Measurements from ENCODE around the gene TGM3. TPM values are rescaled to one million over a fixed set of nuclear protein-coding genes. Genes with fewer than 3 reads are reported as not detected.

The TGM3 gene
- total and polyA plus RNA-seq, 2 donors (not counting 1 experiment from before 2014, with no cell fraction given) = under 0.01 TPM; not detected in 1

GRCh38 chr20:2385026-2385425, 89.2 kb downstream of the TGM3 start:
- Histone ChIP-seq H3K27ac (ENCODE audit: insufficient read depth, low read length) (no peak overlapping the region), H3K79me2 (ENCODE audit: control insufficient read depth, insufficient read depth, low read length) (no peaks in the 10 kb centered on the region), H3K4me3 (replicated peaks in 1 of 4; ENCODE audit: control extremely low read depth in 1 of 4, insufficient read depth in 1 of 4, low read depth in 3 of 4, low read length in 4 of 4) (no peak overlapping the region), H3K36me3 (ENCODE audit: control insufficient read depth, insufficient read depth, low read length) (no peaks in the 10 kb centered on the region), H3K9ac (ENCODE audit: insufficient read depth, low read length) (no peak overlapping the region), H3K27me3 (ENCODE audit: control insufficient read depth, insufficient read depth, low read length) (no peaks in the 10 kb centered on the region), H2AFZ (ENCODE audit: low read length) (no peak overlapping the region), H3K4me1 (ENCODE audit: control insufficient read depth, extremely low read depth, insufficient read depth, low read length) (no peaks in the 10 kb centered on the region), H3K4me2 (ENCODE audit: extremely low read depth, insufficient read depth, low read length) (no peak overlapping the region), H4K20me1 (ENCODE audit: control insufficient read depth, extremely low read depth, insufficient read depth, low read length) (no peaks in the 10 kb centered on the region), H3K9me3 (ENCODE audit: control insufficient read depth, insufficient read depth, low read depth, low read length) (no peaks in the 10 kb centered on the region)
- peak in 1 of 2 donors; percentile 52 for DNase-seq (ENCODE audit: low read depth in 2 of 2)
- no peak for TF ChIP-seq EZH2 (IDR thresholded peaks at IDR 0.05; ENCODE audit: low read length, missing control alignments)
- TF ChIP-seq CTCF (conservative IDR thresholded peaks at IDR 0.05 in 1 of 2, IDR thresholded peaks at IDR 0.05 in 1 of 2; ENCODE audit: low read depth in 1 of 2, low read length in 2 of 2) = no peak

- H3K9ac ChIP-seq (ENCODE audit: insufficient read depth, low read length) = no peak overlapping the region
- peak in 1 of 2 donors; percentile 18 for DNase-seq (ENCODE audit: low read depth in 2 of 2)
- no peak overlapping the region for H2AFZ ChIP-seq (ENCODE audit: low read length)
- TF ChIP-seq CTCF (conservative IDR thresholded peaks at IDR 0.05 in 1 of 2, IDR thresholded peaks at IDR 0.05 in 1 of 2; ENCODE audit: low read depth in 1 of 2, low read length in 2 of 2) (no peak), EZH2 (IDR thresholded peaks at IDR 0.05; ENCODE audit: low read length, missing control alignments) (no peak)
- no peaks in the 10 kb centered on the region for H3K4me1 ChIP-seq (ENCODE audit: control insufficient read depth, extremely low read depth, insufficient read depth, low read length)
- H3K27ac ChIP-seq (ENCODE audit: insufficient read depth, low read length) = no peak overlapping the region
- no peaks in the 10 kb centered on the region for H4K20me1 ChIP-seq (ENCODE audit: control insufficient read depth, extremely low read depth, insufficient read depth, low read length)
- no peaks in the 10 kb centered on the region for H3K79me2 ChIP-seq (ENCODE audit: control insufficient read depth, insufficient read depth, low read length)
- H3K4me2 ChIP-seq (ENCODE audit: extremely low read depth, insufficient read depth, low read length) = no peak overlapping the region
- no peaks in the 10 kb centered on the region for H3K9me3 ChIP-seq (ENCODE audit: control insufficient read depth, insufficient read depth, low read depth, low read length)
- H3K27me3 ChIP-seq (ENCODE audit: control insufficient read depth, insufficient read depth, low read length) = no peaks in the 10 kb centered on the region
- no peak overlapping the region for H3K4me3 ChIP-seq (replicated peaks in 1 of 4; ENCODE audit: control extremely low read depth in 1 of 4, insufficient read depth in 1 of 4, low read depth in 3 of 4, low read length in 4 of 4)
- no peaks in the 10 kb centered on the region for H3K36me3 ChIP-seq (ENCODE audit: control insufficient read depth, insufficient read depth, low read length)
Measured at GRCh38 chr20:2385496-2385895, 89.7 kb downstream of the TGM3 start.

DNA sequence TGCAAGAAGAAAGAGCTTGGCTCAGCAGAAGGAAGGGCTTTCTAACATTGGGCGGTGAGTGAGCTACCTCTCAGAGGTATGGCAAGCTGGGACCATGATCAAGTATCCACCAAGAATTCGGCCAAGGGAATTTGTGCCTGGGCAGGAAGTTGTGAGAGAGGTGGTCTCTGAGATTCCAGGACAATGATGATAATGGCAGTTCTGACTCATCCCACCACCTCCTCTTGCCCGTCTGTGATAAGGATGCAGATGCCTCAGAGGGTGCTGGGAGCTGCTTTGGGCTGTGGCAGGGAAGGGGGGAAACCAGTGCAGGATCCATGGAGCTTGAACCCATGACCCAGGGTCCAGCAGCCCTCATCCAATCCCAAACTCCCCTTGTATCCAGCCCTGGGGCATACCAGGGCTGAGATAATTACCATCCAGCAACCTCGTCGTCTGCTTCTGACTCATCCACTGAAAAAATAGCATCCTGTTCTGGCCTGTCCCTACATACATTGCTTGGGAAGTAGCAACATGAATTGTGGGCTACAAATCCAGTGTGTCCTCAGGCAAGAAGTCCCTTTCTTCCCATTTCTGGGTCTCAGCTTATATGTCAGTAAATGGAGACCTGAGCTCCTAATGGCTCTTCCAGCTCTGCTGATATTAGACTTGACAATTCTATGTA, 90.8 kb downstream of the TGM3 start:
- H3K27ac ChIP-seq (ENCODE audit: insufficient read depth, low read length) = no peak overlapping the region
- DNase-seq (ENCODE audit: low read depth in 2 of 2) = peak in 1 of 2 donors; percentile 87
- no peaks in the 10 kb centered on the region for H3K4me1 ChIP-seq (ENCODE audit: control insufficient read depth, extremely low read depth, insufficient read depth, low read length)
- no peaks in the 10 kb centered on the region for H3K9me3 ChIP-seq (ENCODE audit: control insufficient read depth, insufficient read depth, low read depth, low read length)
- H4K20me1 ChIP-seq (ENCODE audit: control insufficient read depth, extremely low read depth, insufficient read depth, low read length) = no peaks in the 10 kb centered on the region
- H3K27me3 ChIP-seq (ENCODE audit: control insufficient read depth, insufficient read depth, low read length) = no peaks in the 10 kb centered on the region
- no peak overlapping the region for H3K4me2 ChIP-seq (ENCODE audit: extremely low read depth, insufficient read depth, low read length)
- no peaks in the 10 kb centered on the region for H3K36me3 ChIP-seq (ENCODE audit: control insufficient read depth, insufficient read depth, low read length)
- TF ChIP-seq EZH2 (IDR thresholded peaks at IDR 0.05; ENCODE audit: low read length, missing control alignments) (no peak), CTCF (conservative IDR thresholded peaks at IDR 0.05 in 1 of 2, IDR thresholded peaks at IDR 0.05 in 1 of 2; ENCODE audit: low read depth in 1 of 2, low read length in 2 of 2) (no peak)
- H3K79me2 ChIP-seq (ENCODE audit: control insufficient read depth, insufficient read depth, low read length) = no peaks in the 10 kb centered on the region
- H3K9ac ChIP-seq (ENCODE audit: insufficient read depth, low read length) = no peak overlapping the region
- no peak overlapping the region for H3K4me3 ChIP-seq (replicated peaks in 1 of 4; ENCODE audit: control extremely low read depth in 1 of 4, insufficient read depth in 1 of 4, low read depth in 3 of 4, low read length in 4 of 4)
- no peak overlapping the region for H2AFZ ChIP-seq (ENCODE audit: low read length)
